ENCODE measurements around the gene PITPNC1. TPM values are rescaled to one million over a fixed set of nuclear protein-coding genes. Genes with fewer than 3 reads are reported as not detected.

Gene PITPNC1
- total RNA-seq, 1 experiment from 2014 or later: 35.5 TPM

DNA sequence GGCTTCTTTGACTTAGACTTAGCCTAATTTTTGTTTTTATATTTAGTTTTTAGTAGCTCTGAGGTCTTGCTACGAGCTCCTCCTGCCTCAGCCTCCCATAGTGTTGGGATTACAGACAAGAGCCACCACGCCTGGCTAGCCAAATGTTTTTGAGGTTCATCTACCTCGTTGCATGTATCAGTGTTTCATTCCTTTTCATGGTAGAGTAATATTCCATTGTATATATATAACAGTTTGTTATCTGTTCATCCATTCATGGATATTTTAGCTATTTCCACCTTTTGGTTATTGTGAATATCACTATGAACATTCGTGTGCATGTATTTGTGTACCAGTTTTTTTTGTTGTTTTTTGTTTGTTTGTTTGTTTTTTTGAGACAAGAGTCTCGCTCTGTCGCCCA lies 352.8 kb downstream of the PITPNC1 start:
- H3K36me3 ChIP-seq (ENCODE audit: insufficient read depth, low read length, poor library complexity, severe bottlenecking): peaks cover 84% of the 10 kb centered on the region
- H3K9me3 ChIP-seq (ENCODE audit: low read depth, low read length, poor library complexity, severe bottlenecking): peaks cover 4% of the 10 kb centered on the region
- intact Hi-C loops (cut with micrococcal nuclease; ENCODE audit: unreplicated experiment): no loop called here
- H3K27me3 ChIP-seq (replicated peaks; ENCODE audit: insufficient read depth, low read depth, low read length, poor library complexity): no peaks in the 10 kb centered on the region
- no TSS peak for BruUV-seq (replicated peaks)
- no peak for DNase-seq (ENCODE audit: low spot score)
- no peak overlapping the region for H3K4me3 ChIP-seq (ENCODE audit: low read depth, low read length, poor library complexity, severe bottlenecking)
- ChIA-PET POLR2A (ENCODE audit: low non-redundant PET) (no interaction called here), CTCF (no interaction called here)
- no peak overlapping the region for H3K27ac ChIP-seq (ENCODE audit: low read depth, low read length, poor library complexity, severe bottlenecking)
- TF ChIP-seq CTCF (conservative IDR thresholded peaks at IDR 0.05; ENCODE audit: low read depth, low read length): no peak
- no peak for TF ChIP-seq EZH2 (IDR thresholded peaks at IDR 0.05; ENCODE audit: borderline replicate concordance, low read depth, low read length, poor library complexity, severe bottlenecking)
- no peaks in the 10 kb centered on the region for H3K4me1 ChIP-seq (ENCODE audit: insufficient read depth, low read length, poor library complexity, severe bottlenecking)

DNA sequence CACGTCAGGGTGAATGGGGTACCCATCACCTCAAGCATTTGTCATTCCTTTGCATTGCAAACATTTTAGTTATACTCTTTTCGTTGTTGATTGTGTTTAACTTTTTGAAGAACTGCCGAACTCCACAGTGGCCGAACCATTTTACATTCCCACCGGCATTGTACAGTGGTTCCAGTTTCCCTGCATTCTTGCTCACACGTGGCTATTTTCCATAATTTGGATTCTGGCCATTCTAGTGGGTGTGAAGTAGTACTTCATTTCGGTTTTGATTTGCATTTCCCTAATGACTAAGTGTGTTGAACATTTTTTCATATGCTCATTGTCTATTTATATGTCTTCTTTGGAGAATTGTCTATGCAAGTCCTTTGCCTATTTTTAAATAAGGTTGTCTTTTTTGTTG lies 353.6 kb downstream of the PITPNC1 start:
- intact Hi-C loops (cut with micrococcal nuclease; ENCODE audit: unreplicated experiment): no loop called here
- no peaks in the 10 kb centered on the region for H3K27me3 ChIP-seq (replicated peaks; ENCODE audit: insufficient read depth, low read depth, low read length, poor library complexity)
- no peak overlapping the region for H3K4me3 ChIP-seq (ENCODE audit: low read depth, low read length, poor library complexity, severe bottlenecking)
- H3K9me3 ChIP-seq (ENCODE audit: low read depth, low read length, poor library complexity, severe bottlenecking): peaks cover 4% of the 10 kb centered on the region
- DNase-seq (ENCODE audit: low spot score): no peak
- no peak overlapping the region for H3K27ac ChIP-seq (ENCODE audit: low read depth, low read length, poor library complexity, severe bottlenecking)
- H3K4me1 ChIP-seq (ENCODE audit: insufficient read depth, low read length, poor library complexity, severe bottlenecking): no peaks in the 10 kb centered on the region
- CTCF ChIA-PET: no interaction called here
- no TSS peak for BruUV-seq (replicated peaks)
- POLR2A ChIA-PET (ENCODE audit: low non-redundant PET): no interaction called here
- peaks cover 82% of the 10 kb centered on the region for H3K36me3 ChIP-seq (ENCODE audit: insufficient read depth, low read length, poor library complexity, severe bottlenecking)
- TF ChIP-seq CTCF (conservative IDR thresholded peaks at IDR 0.05; ENCODE audit: low read depth, low read length) (no peak), EZH2 (IDR thresholded peaks at IDR 0.05; ENCODE audit: borderline replicate concordance, low read depth, low read length, poor library complexity, severe bottlenecking) (no peak)

- Histone ChIP-seq H3K27ac (ENCODE audit: low read depth, low read length, poor library complexity, severe bottlenecking) (no peak overlapping the region), H3K36me3 (ENCODE audit: insufficient read depth, low read length, poor library complexity, severe bottlenecking) (peaks cover 87% of the 10 kb centered on the region), H3K9me3 (ENCODE audit: low read depth, low read length, poor library complexity, severe bottlenecking) (peaks cover 4% of the 10 kb centered on the region), H3K27me3 (replicated peaks; ENCODE audit: insufficient read depth, low read depth, low read length, poor library complexity) (no peaks in the 10 kb centered on the region), H3K4me1 (ENCODE audit: insufficient read depth, low read length, poor library complexity, severe bottlenecking) (no peaks in the 10 kb centered on the region), H3K4me3 (ENCODE audit: low read depth, low read length, poor library complexity, severe bottlenecking) (no peak overlapping the region)
- no peak for TF ChIP-seq EZH2 (IDR thresholded peaks at IDR 0.05; ENCODE audit: borderline replicate concordance, low read depth, low read length, poor library complexity, severe bottlenecking)
- TF ChIP-seq CTCF (conservative IDR thresholded peaks at IDR 0.05; ENCODE audit: low read depth, low read length): no peak
- intact Hi-C loops (cut with micrococcal nuclease; ENCODE audit: unreplicated experiment): no loop called here
- no peak for DNase-seq (ENCODE audit: low spot score)
- no TSS peak for BruUV-seq (replicated peaks)
- CTCF ChIA-PET: no interaction called here
- POLR2A ChIA-PET (ENCODE audit: low non-redundant PET): no interaction called here
These were observed 356.4 kb downstream of the PITPNC1 start for GRCh38 chr17:67733449-67733848.

Data from A673 (cell line).